GM13976 (cell line): ENCODE measurements around the gene LRIG3.
"Not testable (repeated sequence)": the region's sequence is repeated elsewhere in the genome, so short reads cannot be mapped to it uniquely, and the experiment has no call there.

Experiments
- DNase-seq: peaks from one replicate; pipeline ENCODE4 v3.0.0; 2012; ENCODE audit warnings: low spot score
- CTCF ChIP-seq: IDR thresholded peaks from 2 replicates; pipeline ENCODE4 v1.5.1; 2012; ENCODE audit warnings: borderline replicate concordance, mild to moderate bottlenecking; ENCODE audit not compliant: insufficient read depth; ENCODE audit errors: extremely low read depth, missing control alignments, control extremely low read depth
- in situ Hi-C: fragments of 300-500 bp; cut with MboI; formaldehyde crosslinking; loops from one replicate; pipeline ENCODE4 v1.12.0; 2022; ENCODE audit warnings: low sequenced_read_pairs, mixed read lengths, inconsistent platforms; ENCODE audit not compliant: unreplicated experiment

The LRIG3 gene

DNA sequence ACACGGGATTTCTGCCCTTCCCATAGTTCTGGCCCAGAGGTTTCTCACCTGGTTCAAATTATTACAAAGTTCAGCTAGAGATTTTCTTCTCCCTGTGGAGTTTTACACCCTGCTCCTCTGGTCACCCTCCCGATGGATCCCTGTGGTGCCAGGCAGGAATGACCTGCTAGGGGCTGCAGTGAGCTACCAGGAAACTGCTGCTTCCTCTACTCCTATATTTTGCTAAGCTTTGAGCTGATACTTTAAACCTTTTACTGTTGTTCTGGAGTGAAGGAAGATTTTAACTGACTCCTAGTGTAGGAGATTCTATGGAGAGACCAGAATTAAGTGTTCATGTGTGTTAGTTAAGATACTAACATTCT, 30.4 kb upstream of the LRIG3 start:
- no peak for DNase-seq
- no peak for TF ChIP-seq CTCF
- in situ Hi-C loops, result no loop called here

DNA sequence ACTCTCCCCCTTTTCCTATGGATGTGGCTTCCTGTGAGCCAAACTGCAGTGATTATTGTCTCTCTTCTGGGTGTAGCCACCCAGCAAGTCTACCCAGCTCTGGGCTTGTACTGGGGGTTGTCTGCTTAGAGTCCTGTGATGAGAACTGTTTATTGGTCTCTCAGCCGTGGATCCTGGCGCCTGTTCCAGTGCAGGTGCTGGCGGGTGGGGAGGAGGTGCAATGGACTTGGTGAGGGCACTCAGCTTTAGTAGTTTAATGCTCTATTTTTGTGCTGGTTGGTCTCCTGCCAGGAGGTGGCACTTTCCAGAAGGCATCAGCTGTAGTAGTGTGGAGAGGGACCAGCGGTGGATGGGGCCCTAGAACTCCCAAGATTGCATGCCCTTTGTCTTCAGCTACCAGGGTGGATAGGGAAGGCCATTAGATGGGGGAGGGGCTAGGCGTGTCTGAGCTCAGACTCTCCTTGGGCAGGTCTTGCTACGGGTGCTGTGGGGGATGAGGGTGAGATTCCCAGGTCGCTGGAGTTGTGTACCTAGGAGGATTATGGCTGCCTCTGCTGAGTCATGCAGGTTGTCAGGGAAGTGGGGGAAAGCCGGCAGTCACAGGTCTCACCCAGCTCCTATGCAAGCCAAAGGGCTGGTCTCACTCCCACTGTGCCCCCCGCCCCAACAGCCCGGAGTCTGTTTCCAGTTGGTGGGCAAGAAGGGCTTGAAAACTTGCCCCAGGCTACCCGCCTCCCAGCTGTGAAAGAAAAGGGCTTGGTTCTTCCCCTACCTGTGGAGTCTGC, 29.8 kb upstream of the LRIG3 start:
- in situ Hi-C loops, DNase-seq: not testable (repeated sequence)

DNA sequence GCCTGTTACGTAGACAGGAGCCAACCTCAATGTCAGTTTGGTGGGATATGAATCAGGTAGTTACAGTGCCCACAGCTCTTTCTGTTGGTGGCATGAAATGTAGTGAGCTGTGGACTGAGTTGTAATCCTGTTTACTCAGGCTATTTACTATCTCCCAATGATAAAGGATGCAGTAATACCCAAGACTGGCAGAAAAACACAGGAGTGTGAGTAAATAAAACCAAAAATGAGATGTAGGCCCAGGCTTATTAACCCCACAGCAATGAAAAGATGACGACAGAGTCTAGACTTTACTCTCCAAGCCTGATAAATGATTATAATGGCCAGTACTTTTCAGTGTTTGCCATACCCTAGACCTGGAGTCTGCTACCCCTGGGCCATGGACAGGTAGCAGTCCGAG, 22.8 kb upstream of the LRIG3 start:
- in situ Hi-C loops, result no loop called here
- no peak for DNase-seq

DNA sequence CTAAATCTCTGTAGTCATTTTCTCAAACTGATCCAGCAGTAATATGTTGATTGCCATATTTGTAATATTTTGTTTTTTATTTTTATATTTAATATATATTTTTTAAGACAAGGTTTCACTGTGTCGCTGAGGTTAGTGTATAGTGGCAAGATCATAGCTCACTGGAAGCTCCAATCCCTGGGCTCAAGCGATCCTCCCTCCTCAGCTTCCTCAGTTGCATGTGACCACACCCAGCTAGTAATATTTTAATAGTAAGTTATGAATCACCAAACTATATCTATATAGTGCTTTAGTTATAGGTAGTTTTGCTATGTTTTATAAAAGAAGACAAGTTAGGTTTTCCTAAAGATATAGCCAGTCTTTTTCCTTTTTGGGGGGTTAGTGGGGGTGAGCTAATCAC, 22.0 kb upstream of the LRIG3 start:
- in situ Hi-C loops, result no loop called here
- no peak for DNase-seq
- no peak for TF ChIP-seq CTCF

More for the DNA sequence above, 22.8 kb upstream of the LRIG3 start:
- no peak for TF ChIP-seq CTCF

- no peak for DNase-seq
- in situ Hi-C loops, result no loop called here
- TF ChIP-seq CTCF, result no peak
Observed at GRCh38 chr12:58939399-58940100, 19.2 kb upstream of the LRIG3 start.

DNA sequence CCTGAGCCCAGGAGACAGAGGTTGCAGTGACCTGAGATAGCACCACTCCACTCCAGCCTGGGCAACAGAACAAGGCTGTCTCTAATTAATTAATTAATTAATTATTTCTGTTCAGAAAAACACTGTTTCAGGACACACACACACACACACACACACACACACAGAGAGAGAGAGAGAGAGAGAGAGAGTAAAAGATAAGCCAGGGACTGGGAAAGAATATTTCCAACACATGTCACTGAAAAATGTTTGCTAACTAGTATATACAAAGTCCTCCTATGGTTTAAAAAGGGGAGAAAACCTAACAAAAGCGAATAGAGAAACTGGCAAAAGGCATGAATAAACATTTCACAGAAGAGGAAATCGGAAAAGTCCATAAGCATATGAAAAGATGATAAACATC, 18.1 kb upstream of the LRIG3 start:
- TF ChIP-seq CTCF, result no peak
- no peak for DNase-seq
- in situ Hi-C loops, result no loop called here

GRCh38 chr12:58934528-58934927, 14.2 kb upstream of the LRIG3 start:
- in situ Hi-C loops, result no loop called here
- DNase-seq, result no peak
- no peak for TF ChIP-seq CTCF
